ENCODE measurements around the gene DBX1.

- TF ChIP-seq EZH2 (IDR thresholded peaks at IDR 0.05; ENCODE audit: insufficient read depth, poor library complexity, severe bottlenecking): no peak
- no peak for TF ChIP-seq EZH2phosphoT487 (IDR thresholded peaks at IDR 0.05; ENCODE audit: insufficient read depth, low read depth)
Measured at GRCh38 chr11:20114588-20114987, 45.7 kb downstream of the DBX1 start.

Measured in GM23248 (cell line).